Activated CD4-positive, alpha-beta T cell treated with anti-CD3 and anti-CD28 coated beads, Interleukin-10, Interleukin-2, amounts not matched to agents 100 ng/mL and 50 ng/mL, durations not matched to agents 16 hours and 8 hours (primary cell): ENCODE data around the gene CHRND.

Experiments
- DNase-seq: peaks from one replicate; pipeline ENCODE4 v3.0.0-alpha.2; 2020

The CHRND gene

GRCh38 chr2:232504438-232504837 is 21.5 kb upstream of the CHRND start:
- no peak for DNase-seq

GRCh38 chr2:232505856-232506255 is 20.1 kb upstream of the CHRND start:
- DNase-seq: no peak

GRCh38 chr2:232506709-232507108 is 19.3 kb upstream of the CHRND start:
- DNase-seq: no peak

GRCh38 chr2:232508251-232508650 is 17.7 kb upstream of the CHRND start:
- no peak for DNase-seq

- DNase-seq: no peak
Measured at GRCh38 chr2:232511336-232511890, 14.5 kb upstream of the CHRND start.

GRCh38 chr2:232512602-232513001 is 13.4 kb upstream of the CHRND start:
- DNase-seq: no peak

GRCh38 chr2:232513353-232513752 is 12.6 kb upstream of the CHRND start:
- no peak for DNase-seq

- DNase-seq: no peak
Measured at GRCh38 chr2:232515639-232516038, 10.3 kb upstream of the CHRND start.

GRCh38 chr2:232516551-232516950 is 9.4 kb upstream of the CHRND start:
- DNase-seq: no peak

- DNase-seq: no peak
Measured at GRCh38 chr2:232518844-232519243, 7.1 kb upstream of the CHRND start.

- no peak for DNase-seq
Measured at GRCh38 chr2:232519581-232520438, 6.2 kb upstream of the CHRND start, which contains the start of gene PRSS56. Gene PRSS56, plus strand, starts transcription at chr2:232520388. Its CDS starts 211 bp downstream, at chr2:232520599.

GRCh38 chr2:232520489-232520888 is 5.5 kb upstream of the CHRND start:
- no peak for DNase-seq

- no peak for DNase-seq
Measured at GRCh38 chr2:232521098-232521497, 4.9 kb upstream of the CHRND start.

GRCh38 chr2:232521959-232522622 is 3.9 kb upstream of the CHRND start:
- peak; percentile 63 for DNase-seq

- no peak for DNase-seq
Measured at GRCh38 chr2:232522623-232523401, 3.1 kb upstream of the CHRND start.

- no peak for DNase-seq
Measured at GRCh38 chr2:232523402-232523681, 2.6 kb upstream of the CHRND start.

- peak; percentile 53 for DNase-seq
Measured at GRCh38 chr2:232523682-232524597, 2.0 kb upstream of the CHRND start.

- DNase-seq: no peak
Measured at GRCh38 chr2:232524771-232525170, 1.2 kb upstream of the CHRND start.

GRCh38 chr2:232525199-232525598 is 761 bp upstream of the CHRND start:
- DNase-seq: no peak

- no peak for DNase-seq
Measured at GRCh38 chr2:232526372-232526941, 497 bp downstream of the CHRND start.

GRCh38 chr2:232527905-232528470 is 2.0 kb downstream of the CHRND start:
- DNase-seq: no peak
